Chondrocyte (in vitro differentiated cells): ENCODE data around the gene DLL3. TPM values are rescaled to one million over a fixed set of nuclear protein-coding genes. Genes with fewer than 3 reads are reported as not detected.

Experiments used
- DNase-seq: peaks from one replicate; pipeline ENCODE4 v3.0.0; 2021; ENCODE audit warnings: mixed read lengths, low spot score
- H3K27ac Mint-ChIP-seq: one replicate; pipeline ENCODE4 v1.8.0; 2021; ENCODE audit warnings: mild to moderate bottlenecking, moderate library complexity, mixed read lengths; ENCODE audit not compliant: unreplicated experiment
- H3K27me3 Mint-ChIP-seq: 2 replicates; pipeline ENCODE4 v1.8.0; 2021; ENCODE audit warnings: low read depth, mixed read lengths
- H3K36me3 Mint-ChIP-seq: 2 replicates; pipeline ENCODE4 v1.8.0; 2021; ENCODE audit warnings: low read depth, mixed read lengths
- H3K4me1 Mint-ChIP-seq: 2 replicates; pipeline ENCODE4 v1.8.0; 2021; ENCODE audit warnings: low read depth, mild to moderate bottlenecking, mixed read lengths
- H3K4me3 Mint-ChIP-seq: one replicate; pipeline ENCODE4 v1.8.0; 2021; ENCODE audit warnings: mild to moderate bottlenecking, moderate library complexity, mixed read lengths; ENCODE audit not compliant: unreplicated experiment
- H3K9me3 Mint-ChIP-seq: 2 replicates; pipeline ENCODE4 v1.8.0; 2021; ENCODE audit warnings: low read depth, mixed read lengths
- CTCF ChIP-seq: fragments of 200-600 bp; sonication (generic); IDR thresholded peaks from 2 replicates; pipeline ENCODE4 v1.5.0; 2021; ENCODE audit warnings: antibody characterized with exemption, mild to moderate bottlenecking, moderate library complexity
- total RNA-seq: library from RNA; stranded (reverse); gene quantifications from 3 replicates; pipeline ENCODE4 v1.2.1, GENCODE V29; 2021

The DLL3 gene
- total RNA-seq, 1 donor from 2014 or later, result 1.3 TPM

GRCh38 chr19:39479916-39480315, 18.8 kb upstream of the DLL3 start:
- no peak for TF ChIP-seq CTCF
- Mint-ChIP-seq H3K36me3 (peaks cover 9% of the 10 kb centered on the region), H3K9me3 (no peaks in the 10 kb centered on the region), H3K4me3 (peak overlapping the region; percentile 90), H3K4me1 (peaks cover 21% of the 10 kb centered on the region), H3K27me3 (no peaks in the 10 kb centered on the region), H3K27ac (peak overlapping the region; percentile 97)
- DNase-seq, result no peak

- peak within 1 kb of the TSS; percentile 90 for H3K4me3 Mint-ChIP-seq
- H3K36me3 Mint-ChIP-seq, result peaks cover 6% of the 10 kb centered on the region
- DNase-seq, result peak; percentile 98
- no peaks in the 10 kb centered on the region for H3K27me3 Mint-ChIP-seq
- H3K4me1 Mint-ChIP-seq, result peaks cover 21% of the 10 kb centered on the region
- H3K27ac Mint-ChIP-seq, result peak within 1 kb of the TSS; percentile 97
- H3K9me3 Mint-ChIP-seq, result no peaks in the 10 kb centered on the region
- no peak for TF ChIP-seq CTCF
Measured at GRCh38 chr19:39480337-39481228, 18.2 kb upstream of the DLL3 start, which contains the start of gene TIMM50. TIMM50 (plus strand) TSS chr19:39480838; CDS start chr19:39480854, 16 bp downstream.

GRCh38 chr19:39481229-39481545, 17.6 kb upstream of the DLL3 start:
- Mint-ChIP-seq H3K4me1 (peaks cover 21% of the 10 kb centered on the region), H3K27ac (peak overlapping the region; percentile 88), H3K27me3 (no peaks in the 10 kb centered on the region), H3K4me3 (peak overlapping the region; percentile 90), H3K36me3 (peaks cover 8% of the 10 kb centered on the region), H3K9me3 (no peaks in the 10 kb centered on the region)
- no peak for TF ChIP-seq CTCF
- no peak for DNase-seq

GRCh38 chr19:39481676-39482075, 17.1 kb upstream of the DLL3 start:
- Mint-ChIP-seq H3K27ac (peak overlapping the region; percentile 88), H3K9me3 (no peaks in the 10 kb centered on the region), H3K27me3 (no peaks in the 10 kb centered on the region), H3K4me1 (peaks cover 21% of the 10 kb centered on the region), H3K4me3 (peak overlapping the region; percentile 90), H3K36me3 (peaks cover 7% of the 10 kb centered on the region)
- no peak for TF ChIP-seq CTCF
- DNase-seq, result no peak

GRCh38 chr19:39483141-39483540, 15.6 kb upstream of the DLL3 start:
- Mint-ChIP-seq H3K27ac (no peak overlapping the region), H3K36me3 (peaks cover 11% of the 10 kb centered on the region), H3K4me3 (no peak overlapping the region), H3K9me3 (no peaks in the 10 kb centered on the region), H3K27me3 (no peaks in the 10 kb centered on the region), H3K4me1 (peaks cover 21% of the 10 kb centered on the region)
- TF ChIP-seq CTCF, result no peak
- no peak for DNase-seq
